Thymus (tissue), 11 donors: ENCODE results near the gene FITM1. TPM values are rescaled to one million over a fixed set of nuclear protein-coding genes. Genes with fewer than 3 reads are reported as not detected.

Source experiments
- DNase-seq, 9 donors: peaks; one replicate each; pipeline ENCODE4 v3.0.0-alpha.2; 2013; ENCODE audit warnings: low spot score in 9 of 9, low read depth in 6 of 9, missing footprints in 1 of 9
- H3K27ac ChIP-seq, 2 donors: one replicate each; pipeline ENCODE4 v1.5.1; 2013; ENCODE audit warnings: control low read depth in 1 of 2, low read depth in 1 of 2, low read length in 1 of 2, mild to moderate bottlenecking in 1 of 2, moderate library complexity in 1 of 2
- H3K27me3 ChIP-seq, 2 donors: one replicate each; pipeline ENCODE4 v1.5.1; 2013; ENCODE audit warnings: low read length in 1 of 2; ENCODE audit not compliant: control insufficient read depth in 2 of 2, insufficient read depth in 1 of 2
- H3K36me3 ChIP-seq, 2 donors: one replicate each; pipeline ENCODE4 v1.5.1; 2013; ENCODE audit warnings: low read length in 1 of 2, mild to moderate bottlenecking in 1 of 2, moderate library complexity in 1 of 2; ENCODE audit not compliant: control insufficient read depth in 2 of 2, insufficient read depth in 2 of 2
- H3K4me1 ChIP-seq, 2 donors: one replicate each; pipeline ENCODE4 v1.5.1; 2013; ENCODE audit warnings: low read length in 2 of 2; ENCODE audit not compliant: control insufficient read depth in 2 of 2, insufficient read depth in 2 of 2
- H3K4me3 ChIP-seq, 2 donors: one replicate each; pipeline ENCODE4 v1.5.1; 2013; ENCODE audit warnings: low read length in 2 of 2, control low read depth in 1 of 2, mild to moderate bottlenecking in 1 of 2
- H3K9me3 ChIP-seq, 2 donors: one replicate each; pipeline ENCODE4 v1.5.1; 2013; ENCODE audit warnings: low read length in 1 of 2, mild to moderate bottlenecking in 1 of 2; ENCODE audit not compliant: control insufficient read depth in 2 of 2, insufficient read depth in 1 of 2
- WGBS: extraction: QIAGEN DNeasy Blood & Tissue Kit; methylation state at CpG from one replicate; pipeline ENCODE4 v1.1.7; 2013; 5-methylcytosine and 5-hydroxymethylcytosine counted together
- polyA plus RNA-seq: library from polyadenylated mRNA; stranded (reverse); fragments of 200-250 nt; gene quantifications from one replicate; pipeline ENCODE4 v1.2.3, GENCODE V29; 2013
- total RNA-seq: library from RNA; stranded (reverse); fragments of 120-200 nt; gene quantifications from one replicate; pipeline ENCODE4 v1.2.4, GENCODE V29; 2013
- donor health status: healthy.

Gene FITM1
- total and polyA plus RNA-seq, 2 donors, result 0.80 to 3.5 TPM

DNA sequence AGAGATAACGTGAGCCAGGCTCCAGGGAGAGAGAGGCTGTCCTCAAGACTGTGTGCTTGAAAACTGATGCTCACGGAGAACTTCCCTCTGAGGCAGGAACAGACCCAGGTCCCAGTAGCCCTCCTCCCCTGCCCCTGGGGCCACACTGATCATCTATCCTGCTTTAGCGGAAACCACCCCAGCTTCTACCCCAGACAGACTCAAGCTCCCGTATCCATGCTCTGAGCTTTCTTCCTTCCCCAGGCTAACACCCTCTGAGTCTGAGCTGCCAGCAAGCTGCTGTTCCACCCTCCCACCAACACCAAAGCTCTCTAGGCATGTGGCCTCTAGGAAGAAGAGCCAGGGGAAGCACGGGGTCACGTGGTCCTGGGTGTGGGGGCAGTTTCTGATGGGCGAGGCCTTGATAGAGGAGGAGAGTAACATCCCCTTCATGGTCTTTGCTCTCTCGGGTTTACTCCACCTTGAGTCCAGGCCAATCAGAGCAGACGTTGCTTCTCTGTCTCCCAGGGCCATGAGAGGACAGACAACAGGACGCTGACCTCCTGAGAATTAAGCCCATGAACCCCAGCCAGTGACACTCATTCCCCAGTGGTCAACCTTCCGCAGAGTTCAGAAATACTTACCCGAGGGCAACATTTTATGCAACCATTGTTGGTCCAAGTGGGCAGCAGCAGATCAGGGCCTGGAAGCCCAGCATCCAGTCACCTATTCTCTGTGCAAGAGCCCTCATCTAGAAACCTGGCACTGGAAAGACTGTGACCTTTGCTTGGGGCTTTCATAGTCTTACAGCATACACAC lies 35.0 kb upstream of the FITM1 start:
- peak in 1 of 9 donors; percentile 37 for DNase-seq
- peak overlapping the region; percentile 9 to 14 for H3K27ac ChIP-seq
- H3K4me1 ChIP-seq, result peaks cover 11 to 25% of the 10 kb centered on the region in 2 donors
- H3K27me3 ChIP-seq, result no peaks in the 10 kb centered on the region
- H3K9me3 ChIP-seq, result no peaks in the 10 kb centered on the region
- WGBS, result 56% methylated on average over 12 of the region's 12 CpGs
- peak overlapping the region; percentile 2 to 54 for H3K4me3 ChIP-seq
- peaks cover 9 to 11% of the 10 kb centered on the region in 2 donors for H3K36me3 ChIP-seq

DNA sequence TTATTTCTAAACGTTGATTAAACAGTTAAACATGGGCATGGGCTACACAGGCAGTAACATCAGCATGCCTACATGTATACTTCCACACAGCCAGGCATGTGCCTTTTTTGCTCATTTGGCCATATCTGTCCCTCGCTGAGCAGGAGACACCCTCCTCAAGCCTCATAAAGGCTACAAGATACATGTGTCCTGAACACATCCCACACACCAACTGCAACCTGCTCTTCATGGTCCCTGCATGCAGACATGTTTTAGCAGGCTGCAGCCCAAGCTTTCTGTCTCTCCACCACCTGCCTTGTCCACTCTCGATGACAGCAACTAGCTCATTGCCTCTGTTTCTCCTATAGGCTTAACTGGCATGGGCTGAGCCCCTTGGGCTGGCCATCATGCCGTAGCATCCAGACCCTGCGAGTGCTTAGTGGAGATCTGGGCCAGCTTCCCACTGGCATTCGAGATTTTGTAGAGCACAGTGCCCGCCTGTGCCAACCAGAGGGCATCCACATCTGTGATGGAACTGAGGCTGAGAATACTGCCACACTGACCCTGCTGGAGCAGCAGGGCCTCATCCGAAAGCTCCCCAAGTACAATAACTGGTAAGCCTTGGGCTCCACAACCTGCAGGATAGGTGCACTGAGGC lies 33.8 kb upstream of the FITM1 start:
- DNase-seq, result no peak
- 99% methylated on average over 8 of the region's 8 CpGs for WGBS
- no peaks in the 10 kb centered on the region for H3K9me3 ChIP-seq
- H3K27me3 ChIP-seq, result no peaks in the 10 kb centered on the region
- peaks cover 9 to 14% of the 10 kb centered on the region in 2 donors for H3K36me3 ChIP-seq
- H3K4me3 ChIP-seq, result no peak overlapping the region
- peaks cover 9 to 22% of the 10 kb centered on the region in 2 donors for H3K4me1 ChIP-seq
- H3K27ac ChIP-seq, result no peak overlapping the region

DNA sequence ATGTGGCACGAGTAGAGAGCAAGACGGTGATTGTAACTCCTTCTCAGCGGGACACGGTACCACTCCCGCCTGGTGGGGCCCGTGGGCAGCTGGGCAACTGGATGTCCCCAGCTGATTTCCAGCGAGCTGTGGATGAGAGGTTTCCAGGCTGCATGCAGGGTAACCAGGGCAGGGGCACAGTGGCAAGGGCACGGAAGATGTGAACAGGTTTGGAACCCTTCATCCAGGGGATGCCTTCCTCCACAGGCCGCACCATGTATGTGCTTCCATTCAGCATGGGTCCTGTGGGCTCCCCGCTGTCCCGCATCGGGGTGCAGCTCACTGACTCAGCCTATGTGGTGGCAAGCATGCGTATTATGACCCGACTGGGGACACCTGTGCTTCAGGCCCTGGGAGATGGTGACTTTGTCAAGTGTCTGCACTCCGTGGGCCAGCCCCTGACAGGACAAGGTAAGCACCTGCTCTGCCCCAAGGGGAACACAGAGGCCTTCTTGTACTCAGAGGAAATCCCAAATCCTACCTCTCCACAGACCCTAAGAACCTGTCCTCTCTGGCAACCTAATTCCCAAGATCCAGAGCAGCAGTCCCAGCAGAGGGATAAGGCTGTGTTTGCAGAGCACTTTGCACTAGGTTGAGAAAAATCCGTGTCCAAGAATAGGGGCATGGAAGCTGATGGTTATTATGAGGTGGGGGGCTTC lies 32.1 kb upstream of the FITM1 start:
- no peaks in the 10 kb centered on the region for H3K27me3 ChIP-seq
- H3K9me3 ChIP-seq, result no peaks in the 10 kb centered on the region
- H3K4me3 ChIP-seq, result no peak overlapping the region
- H3K36me3 ChIP-seq, result peaks cover 9 to 14% of the 10 kb centered on the region in 2 donors
- DNase-seq, result no peak
- peaks cover 9 to 19% of the 10 kb centered on the region in 2 donors for H3K4me1 ChIP-seq
- WGBS, result 97% methylated on average over 16 of the region's 16 CpGs
- H3K27ac ChIP-seq, result no peak overlapping the region

DNA sequence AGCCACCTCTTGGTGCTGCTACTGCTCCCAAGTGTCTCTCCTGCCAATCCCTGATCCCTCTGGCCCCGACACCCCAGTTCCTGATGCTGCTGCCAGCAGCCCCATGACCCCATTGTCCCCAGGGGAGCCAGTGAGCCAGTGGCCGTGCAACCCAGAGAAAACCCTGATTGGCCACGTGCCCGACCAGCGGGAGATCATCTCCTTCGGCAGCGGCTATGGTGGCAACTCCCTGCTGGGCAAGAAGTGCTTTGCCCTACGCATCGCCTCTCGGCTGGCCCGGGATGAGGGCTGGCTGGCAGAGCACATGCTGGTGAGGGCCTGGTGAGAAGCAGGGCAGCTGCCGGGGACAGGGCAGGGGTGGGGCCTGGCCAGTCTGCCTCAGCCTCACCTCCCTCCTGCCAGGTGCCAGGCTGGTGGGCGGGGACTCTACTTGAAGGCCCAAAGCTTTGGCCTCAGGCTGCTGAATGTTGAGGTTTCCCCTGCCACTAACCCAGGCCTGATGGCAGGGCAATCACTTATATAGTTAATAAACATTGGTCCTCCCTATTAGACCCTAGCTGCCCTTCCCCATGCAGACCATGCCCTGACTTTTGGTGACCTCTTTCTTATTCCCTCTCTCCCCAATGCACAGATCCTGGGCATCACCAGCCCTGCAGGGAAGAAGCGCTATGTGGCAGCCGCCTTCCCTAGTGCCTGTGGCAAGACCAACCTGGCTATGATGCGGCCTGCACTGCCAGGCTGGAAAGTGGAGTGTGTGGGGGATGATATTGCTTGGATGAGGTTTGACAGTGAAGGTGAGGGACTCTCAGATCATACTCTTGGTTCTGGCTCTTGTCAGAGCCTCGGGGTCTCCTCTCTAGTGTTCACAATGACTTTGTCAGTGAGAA lies 31.3 kb upstream of the FITM1 start:
- peaks cover 4 to 15% of the 10 kb centered on the region in 2 donors for H3K4me1 ChIP-seq
- no peak overlapping the region for H3K4me3 ChIP-seq
- no peak overlapping the region for H3K27ac ChIP-seq
- WGBS, result 97% methylated on average over 17 of the region's 17 CpGs
- H3K27me3 ChIP-seq, result no peaks in the 10 kb centered on the region
- H3K9me3 ChIP-seq, result no peaks in the 10 kb centered on the region
- DNase-seq, result no peak
- H3K36me3 ChIP-seq, result peaks cover 9 to 14% of the 10 kb centered on the region in 2 donors

DNA sequence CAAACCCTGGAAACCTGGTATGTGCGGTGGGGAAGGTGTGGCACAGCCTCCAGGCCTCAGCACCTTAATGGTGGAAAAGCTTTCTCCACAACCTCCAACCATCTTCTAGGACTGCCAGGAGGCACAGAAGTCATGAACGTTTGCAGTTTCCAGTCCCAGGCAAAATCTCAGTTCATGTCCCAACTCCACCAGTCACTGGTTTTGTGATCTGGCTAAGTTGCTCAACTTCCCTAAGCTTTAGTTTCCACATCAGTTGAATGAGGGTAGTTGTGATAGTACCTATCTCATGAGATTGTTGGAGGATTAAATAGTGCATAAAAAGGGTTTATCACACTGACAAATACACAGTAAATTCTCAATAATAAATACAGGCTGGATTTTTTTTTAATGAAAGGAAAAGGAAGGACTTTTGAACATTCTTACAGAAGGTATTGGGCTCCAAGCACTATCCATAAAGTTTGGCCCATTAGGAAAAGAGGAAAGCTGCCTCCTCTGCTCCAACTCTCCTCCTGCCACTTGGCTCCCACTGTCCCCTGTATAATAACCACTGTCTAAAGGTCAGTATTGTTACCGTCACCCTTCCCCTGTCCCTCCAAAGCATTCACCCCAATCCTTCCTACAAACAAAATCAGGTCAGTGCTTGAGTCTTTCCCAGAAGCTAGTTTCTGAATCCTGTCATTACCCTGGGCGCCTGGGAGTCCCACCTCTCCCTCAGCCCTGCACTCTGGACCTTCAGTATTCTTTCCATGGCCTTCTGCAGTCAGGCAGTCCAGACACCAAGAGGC lies 30.1 kb upstream of the FITM1 start:
- no peak overlapping the region for H3K4me3 ChIP-seq
- no peak for DNase-seq
- H3K9me3 ChIP-seq, result no peaks in the 10 kb centered on the region
- no peak overlapping the region for H3K27ac ChIP-seq
- peaks cover 9 to 14% of the 10 kb centered on the region in 2 donors for H3K36me3 ChIP-seq
- peaks cover 0 to 3% of the 10 kb centered on the region in 2 donors for H3K4me1 ChIP-seq
- 96% methylated on average over 4 of the region's 4 CpGs for WGBS
- no peaks in the 10 kb centered on the region for H3K27me3 ChIP-seq

DNA sequence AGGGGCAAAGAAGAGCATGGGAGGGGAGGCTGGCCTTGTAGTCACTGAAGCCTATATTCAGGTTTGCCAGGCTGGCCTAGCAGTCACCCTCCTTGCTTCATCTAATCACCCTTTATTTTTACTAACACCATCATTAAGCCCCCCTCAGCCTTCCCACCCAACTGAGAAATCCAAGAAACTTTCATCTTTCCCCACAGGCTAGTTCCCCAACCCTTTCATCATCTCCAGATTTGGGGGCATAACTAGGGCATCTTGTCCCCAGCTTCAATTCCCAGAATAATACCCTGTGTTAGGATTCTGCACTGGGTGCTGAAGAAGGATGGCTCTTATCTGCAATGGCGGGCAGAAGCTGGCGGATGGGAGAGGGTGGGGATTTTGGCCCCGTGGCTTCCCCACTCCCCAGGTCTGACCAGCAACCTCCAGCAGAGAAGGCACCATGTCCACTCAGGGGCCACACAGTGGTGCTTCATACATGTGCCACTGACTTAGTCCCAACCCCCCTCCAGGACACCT lies 29.4 kb upstream of the FITM1 start:
- Histone ChIP-seq H3K4me3 (no peak overlapping the region), H3K4me1 (no peaks in the 10 kb centered on the region), H3K27me3 (no peaks in the 10 kb centered on the region), H3K27ac (no peak overlapping the region), H3K36me3 (peaks cover 9 to 14% of the 10 kb centered on the region in 2 donors), H3K9me3 (no peaks in the 10 kb centered on the region)
- 100% methylated on average over 3 of the region's 3 CpGs for WGBS
- DNase-seq, result no peak

DNA sequence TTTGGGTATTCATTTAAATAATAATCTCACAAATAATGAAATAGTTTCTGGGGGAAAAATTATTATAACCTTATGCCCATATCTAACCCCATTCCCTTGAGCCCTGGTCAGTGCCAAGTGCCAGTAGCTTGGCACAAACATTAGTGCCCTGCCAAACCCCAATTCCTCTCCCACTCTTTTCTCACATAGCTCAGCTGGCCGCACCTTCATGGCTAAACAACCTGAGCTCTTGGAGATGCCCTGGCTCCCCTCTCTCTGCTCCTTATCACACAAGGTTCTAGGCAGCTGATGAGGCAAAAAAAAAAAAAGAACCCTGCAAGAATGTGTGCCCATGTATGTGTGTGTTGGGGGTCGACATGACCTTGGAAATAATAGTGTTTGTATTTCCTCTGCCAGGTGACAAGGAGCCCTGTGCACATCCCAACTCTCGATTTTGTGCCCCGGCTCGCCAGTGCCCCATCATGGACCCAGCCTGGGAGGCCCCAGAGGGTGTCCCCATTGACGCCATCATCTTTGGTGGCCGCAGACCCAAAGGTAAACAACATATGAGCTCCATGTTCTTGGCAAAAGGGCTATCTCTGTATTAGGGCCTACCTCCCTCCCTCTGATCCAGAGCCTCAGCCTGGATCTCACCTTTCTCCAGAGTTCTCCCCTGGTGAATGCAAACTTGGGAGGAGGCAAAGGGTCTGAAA lies 28.0 kb upstream of the FITM1 start:
- DNase-seq, result no peak
- WGBS, result 97% methylated on average over 7 of the region's 7 CpGs
- no peak overlapping the region for H3K4me3 ChIP-seq
- H3K4me1 ChIP-seq, result no peaks in the 10 kb centered on the region
- peaks cover 9 to 14% of the 10 kb centered on the region in 2 donors for H3K36me3 ChIP-seq
- no peaks in the 10 kb centered on the region for H3K9me3 ChIP-seq
- H3K27me3 ChIP-seq, result no peaks in the 10 kb centered on the region
- no peak overlapping the region for H3K27ac ChIP-seq
